SU-DHL-6 (cell line): ENCODE data around the gene GABRA4.

Source experiments
- EZH2phosphoT487 ChIP-seq: fragments of 200-600 bp; sonication (generic), shearing (Covaris generic); conservative IDR thresholded peaks from 2 replicates; pipeline ENCODE4 v1.6.1; 2018; ENCODE audit warnings: mild to moderate bottlenecking, antibody characterized with exemption, low read length, moderate library complexity, mixed read lengths
- TF ChIP-seq, protein P1 (sequence below): fragments of 200-600 bp; sonication (generic); IDR thresholded peaks from one replicate; pipeline ENCODE4 v1.5.1; 2017; ENCODE audit warnings: antibody characterized with exemption, mild to moderate bottlenecking, low read length, moderate library complexity; ENCODE audit not compliant: insufficient read depth, poor library complexity, severe bottlenecking

DNA sequence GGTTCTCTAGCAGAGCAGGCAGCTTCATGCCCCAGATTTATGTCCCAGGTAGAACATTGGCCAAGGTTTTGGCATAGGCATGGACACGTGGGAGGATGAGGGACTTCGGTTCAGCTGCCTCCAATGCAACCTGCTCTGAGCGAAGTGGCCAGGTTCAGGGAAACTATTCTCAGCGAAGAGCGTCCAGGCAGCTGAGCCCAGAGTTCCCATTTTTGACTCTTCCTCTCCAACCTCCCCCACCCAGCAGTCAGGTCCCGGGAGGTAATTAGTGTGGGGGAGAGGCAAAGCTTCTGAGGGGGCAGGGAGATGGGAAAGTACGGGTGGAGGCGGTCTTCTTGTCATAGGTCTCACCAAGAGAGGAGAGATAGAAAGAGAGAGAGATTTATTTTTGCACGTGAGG is 1.0 kb downstream of the GABRA4 start:
- TF ChIP-seq, protein P1, sequence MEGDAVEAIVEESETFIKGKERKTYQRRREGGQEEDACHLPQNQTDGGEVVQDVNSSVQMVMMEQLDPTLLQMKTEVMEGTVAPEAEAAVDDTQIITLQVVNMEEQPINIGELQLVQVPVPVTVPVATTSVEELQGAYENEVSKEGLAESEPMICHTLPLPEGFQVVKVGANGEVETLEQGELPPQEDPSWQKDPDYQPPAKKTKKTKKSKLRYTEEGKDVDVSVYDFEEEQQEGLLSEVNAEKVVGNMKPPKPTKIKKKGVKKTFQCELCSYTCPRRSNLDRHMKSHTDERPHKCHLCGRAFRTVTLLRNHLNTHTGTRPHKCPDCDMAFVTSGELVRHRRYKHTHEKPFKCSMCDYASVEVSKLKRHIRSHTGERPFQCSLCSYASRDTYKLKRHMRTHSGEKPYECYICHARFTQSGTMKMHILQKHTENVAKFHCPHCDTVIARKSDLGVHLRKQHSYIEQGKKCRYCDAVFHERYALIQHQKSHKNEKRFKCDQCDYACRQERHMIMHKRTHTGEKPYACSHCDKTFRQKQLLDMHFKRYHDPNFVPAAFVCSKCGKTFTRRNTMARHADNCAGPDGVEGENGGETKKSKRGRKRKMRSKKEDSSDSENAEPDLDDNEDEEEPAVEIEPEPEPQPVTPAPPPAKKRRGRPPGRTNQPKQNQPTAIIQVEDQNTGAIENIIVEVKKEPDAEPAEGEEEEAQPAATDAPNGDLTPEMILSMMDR: no peak
- TF ChIP-seq EZH2phosphoT487: no peak
